Measurements from ENCODE around the gene IQSEC1. TPM values are rescaled to one million over a fixed set of nuclear protein-coding genes. Genes with fewer than 3 reads are reported as not detected.

The IQSEC1 gene
- total and polyA plus RNA-seq, 10 of the 15 experiments (the other 5 are each of a cell fraction or from before 2014, with no cell fraction given): 0.92 to 55.2 (median 8.5) TPM

- H3K4me1 ChIP-seq (ENCODE audit: control insufficient read depth, insufficient read depth, low read length): peaks cover 44% of the 10 kb centered on the region
- H3K27me3 ChIP-seq (replicated peaks in 1 of 2; ENCODE audit: control insufficient read depth in 2 of 2, insufficient read depth in 2 of 2, low read length in 1 of 2): no peaks in the 10 kb centered on the region
- ChIA-PET CTCF (interaction anchor here (0.9 kb wide), 1 partner anchor 20 kb away, joined by 4 read pairs; no protein-coding TSS in a partner anchor), RAD21 (ENCODE audit: unreplicated experiment) (interaction anchor here (1.1 kb wide), 1 partner anchor 44 kb away, joined by 4 read pairs; no protein-coding TSS in a partner anchor), POLR2A (interaction anchor here (1.5 kb wide), 1 partner anchor 45 kb away, joined by 4 read pairs; no protein-coding TSS in a partner anchor), SMC1A (ENCODE audit: uncharacterized antibody, unreplicated experiment) (interaction anchor here (1.0 to 1.2 kb wide), 2 partner anchors 17 to 20 kb away, joined by 4 to 5 read pairs; no protein-coding TSS in a partner anchor)
- H4K20me1 ChIP-seq (ENCODE audit: control insufficient read depth, insufficient read depth): no peaks in the 10 kb centered on the region
- no TSS peak for BruUV-seq (replicated peaks)
- no peaks in the 10 kb centered on the region for H3K9me3 ChIP-seq (replicated peaks; ENCODE audit: control insufficient read depth, insufficient read depth, low read length)
- peaks cover 54% of the 10 kb centered on the region for H3K79me2 ChIP-seq (ENCODE audit: control insufficient read depth, insufficient read depth, low read length)
- H3K27ac ChIP-seq (ENCODE audit: control insufficient read depth, insufficient read depth): no peak overlapping the region
- peaks cover 0 to 2% of the 10 kb centered on the region in 2 experiments; a peak in 1 of 4 replicates for H3K36me3 ChIP-seq (ENCODE audit: control insufficient read depth in 2 of 2, insufficient read depth in 2 of 2, low read length in 1 of 2)
- intact Hi-C loops (cut with micrococcal nuclease; ENCODE audit: unreplicated experiment): no loop called here
- 81% methylated on average over 4 of the region's 4 CpGs for WGBS (ENCODE audit: insufficient coverage, insufficient replicate concordance, low lambda C conversion rate, missing lambda C conversion rate)
- no peak overlapping the region for H3K4me3 ChIP-seq
- no peak overlapping the region for H3K9ac ChIP-seq (ENCODE audit: control insufficient read depth, insufficient read depth, low read length)
- H3K4me2 ChIP-seq (ENCODE audit: control insufficient read depth, insufficient read depth): peak overlapping the region; percentile 31; the same call in 1 of the 2 replicates
- FAIRE-seq (no peak), ATAC-seq (no peak), DNase-seq (ENCODE audit: low read depth, low spot score) (no peak)
- TF ChIP-seq MEF2A (IDR thresholded peaks at IDR 0.05; ENCODE audit: insufficient read depth, low read depth, low read length): no peak
- no peak for TF ChIP-seq PML (IDR thresholded peaks at IDR 0.05; ENCODE audit: low read length)
- TF ChIP-seq SUPT20H (IDR thresholded peaks at IDR 0.05; ENCODE audit: borderline replicate concordance, control insufficient read depth, low read depth, low read length): no peak
- TF ChIP-seq, protein P1, sequence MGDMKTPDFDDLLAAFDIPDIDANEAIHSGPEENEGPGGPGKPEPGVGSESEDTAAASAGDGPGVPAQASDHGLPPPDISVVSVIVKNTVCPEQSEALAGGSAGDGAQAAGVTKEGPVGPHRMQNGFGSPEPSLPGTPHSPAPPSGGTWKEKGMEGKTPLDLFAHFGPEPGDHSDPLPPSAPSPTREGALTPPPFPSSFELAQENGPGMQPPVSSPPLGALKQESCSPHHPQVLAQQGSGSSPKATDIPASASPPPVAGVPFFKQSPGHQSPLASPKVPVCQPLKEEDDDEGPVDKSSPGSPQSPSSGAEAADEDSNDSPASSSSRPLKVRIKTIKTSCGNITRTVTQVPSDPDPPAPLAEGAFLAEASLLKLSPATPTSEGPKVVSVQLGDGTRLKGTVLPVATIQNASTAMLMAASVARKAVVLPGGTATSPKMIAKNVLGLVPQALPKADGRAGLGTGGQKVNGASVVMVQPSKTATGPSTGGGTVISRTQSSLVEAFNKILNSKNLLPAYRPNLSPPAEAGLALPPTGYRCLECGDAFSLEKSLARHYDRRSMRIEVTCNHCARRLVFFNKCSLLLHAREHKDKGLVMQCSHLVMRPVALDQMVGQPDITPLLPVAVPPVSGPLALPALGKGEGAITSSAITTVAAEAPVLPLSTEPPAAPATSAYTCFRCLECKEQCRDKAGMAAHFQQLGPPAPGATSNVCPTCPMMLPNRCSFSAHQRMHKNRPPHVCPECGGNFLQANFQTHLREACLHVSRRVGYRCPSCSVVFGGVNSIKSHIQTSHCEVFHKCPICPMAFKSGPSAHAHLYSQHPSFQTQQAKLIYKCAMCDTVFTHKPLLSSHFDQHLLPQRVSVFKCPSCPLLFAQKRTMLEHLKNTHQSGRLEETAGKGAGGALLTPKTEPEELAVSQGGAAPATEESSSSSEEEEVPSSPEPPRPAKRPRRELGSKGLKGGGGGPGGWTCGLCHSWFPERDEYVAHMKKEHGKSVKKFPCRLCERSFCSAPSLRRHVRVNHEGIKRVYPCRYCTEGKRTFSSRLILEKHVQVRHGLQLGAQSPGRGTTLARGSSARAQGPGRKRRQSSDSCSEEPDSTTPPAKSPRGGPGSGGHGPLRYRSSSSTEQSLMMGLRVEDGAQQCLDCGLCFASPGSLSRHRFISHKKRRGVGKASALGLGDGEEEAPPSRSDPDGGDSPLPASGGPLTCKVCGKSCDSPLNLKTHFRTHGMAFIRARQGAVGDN (IDR thresholded peaks at IDR 0.05): no peak
- TF ChIP-seq TAF1 (IDR thresholded peaks at IDR 0.05; ENCODE audit: borderline replicate concordance, low read depth, low read length): no peak
- TF ChIP-seq CBX3 (IDR thresholded peaks at IDR 0.05; ENCODE audit: borderline replicate concordance, low read depth): no peak
- TF ChIP-seq CREB1 (IDR thresholded peaks at IDR 0.05; ENCODE audit: low read depth): no peak
- TF ChIP-seq, protein P2, sequence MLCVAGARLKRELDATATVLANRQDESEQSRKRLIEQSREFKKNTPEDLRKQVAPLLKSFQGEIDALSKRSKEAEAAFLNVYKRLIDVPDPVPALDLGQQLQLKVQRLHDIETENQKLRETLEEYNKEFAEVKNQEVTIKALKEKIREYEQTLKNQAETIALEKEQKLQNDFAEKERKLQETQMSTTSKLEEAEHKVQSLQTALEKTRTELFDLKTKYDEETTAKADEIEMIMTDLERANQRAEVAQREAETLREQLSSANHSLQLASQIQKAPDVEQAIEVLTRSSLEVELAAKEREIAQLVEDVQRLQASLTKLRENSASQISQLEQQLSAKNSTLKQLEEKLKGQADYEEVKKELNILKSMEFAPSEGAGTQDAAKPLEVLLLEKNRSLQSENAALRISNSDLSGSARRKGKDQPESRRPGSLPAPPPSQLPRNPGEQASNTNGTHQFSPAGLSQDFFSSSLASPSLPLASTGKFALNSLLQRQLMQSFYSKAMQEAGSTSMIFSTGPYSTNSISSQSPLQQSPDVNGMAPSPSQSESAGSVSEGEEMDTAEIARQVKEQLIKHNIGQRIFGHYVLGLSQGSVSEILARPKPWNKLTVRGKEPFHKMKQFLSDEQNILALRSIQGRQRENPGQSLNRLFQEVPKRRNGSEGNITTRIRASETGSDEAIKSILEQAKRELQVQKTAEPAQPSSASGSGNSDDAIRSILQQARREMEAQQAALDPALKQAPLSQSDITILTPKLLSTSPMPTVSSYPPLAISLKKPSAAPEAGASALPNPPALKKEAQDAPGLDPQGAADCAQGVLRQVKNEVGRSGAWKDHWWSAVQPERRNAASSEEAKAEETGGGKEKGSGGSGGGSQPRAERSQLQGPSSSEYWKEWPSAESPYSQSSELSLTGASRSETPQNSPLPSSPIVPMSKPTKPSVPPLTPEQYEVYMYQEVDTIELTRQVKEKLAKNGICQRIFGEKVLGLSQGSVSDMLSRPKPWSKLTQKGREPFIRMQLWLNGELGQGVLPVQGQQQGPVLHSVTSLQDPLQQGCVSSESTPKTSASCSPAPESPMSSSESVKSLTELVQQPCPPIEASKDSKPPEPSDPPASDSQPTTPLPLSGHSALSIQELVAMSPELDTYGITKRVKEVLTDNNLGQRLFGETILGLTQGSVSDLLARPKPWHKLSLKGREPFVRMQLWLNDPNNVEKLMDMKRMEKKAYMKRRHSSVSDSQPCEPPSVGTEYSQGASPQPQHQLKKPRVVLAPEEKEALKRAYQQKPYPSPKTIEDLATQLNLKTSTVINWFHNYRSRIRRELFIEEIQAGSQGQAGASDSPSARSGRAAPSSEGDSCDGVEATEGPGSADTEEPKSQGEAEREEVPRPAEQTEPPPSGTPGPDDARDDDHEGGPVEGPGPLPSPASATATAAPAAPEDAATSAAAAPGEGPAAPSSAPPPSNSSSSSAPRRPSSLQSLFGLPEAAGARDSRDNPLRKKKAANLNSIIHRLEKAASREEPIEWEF (IDR thresholded peaks at IDR 0.05; ENCODE audit: insufficient replicate concordance, low read depth, low read length): no peak
- TF ChIP-seq HDGF (IDR thresholded peaks at IDR 0.05): no peak
- H2AFZ ChIP-seq (ENCODE audit: control insufficient read depth, low read depth, low read length): no peak overlapping the region; the same call in 1 of the 2 replicates
- in situ Hi-C loops (cut with MboI): no loop called here
Measured at GRCh38 chr3:13066834-13067233, 6.4 kb downstream of the IQSEC1 start.

All from GM12878 (cell line).